Measurements from ENCODE around the gene STX16. TPM values are rescaled to one million over a fixed set of nuclear protein-coding genes. Genes with fewer than 3 reads are reported as not detected.

The STX16 gene
- total RNA-seq, 1 experiment from 2014 or later: 89.1 TPM

- H3K27me3 Mint-ChIP-seq (ENCODE audit: low read depth): no peaks in the 10 kb centered on the region; the same call in 1 of the 2 replicates
- H3K27ac Mint-ChIP-seq: no peak overlapping the region
- TF ChIP-seq ZNF532 (CRISPR knock-in tag; IDR thresholded peaks at IDR 0.05; ENCODE audit: borderline replicate concordance): no peak
- no peak for TF ChIP-seq ETV6 (CRISPR knock-in tag; IDR thresholded peaks at IDR 0.05)
- no peak for TF ChIP-seq KAT7 (CRISPR knock-in tag; IDR thresholded peaks at IDR 0.05; ENCODE audit: borderline replicate concordance)
- no peak for TF ChIP-seq SP1 (CRISPR knock-in tag; conservative IDR thresholded peaks at IDR 0.05)
- TF ChIP-seq TP53 (CRISPR knock-in tag; IDR thresholded peaks at IDR 0.05): no peak
- TF ChIP-seq FOXK1 (CRISPR knock-in tag; IDR thresholded peaks at IDR 0.05): no peak
- no peak for TF ChIP-seq NR1H2 (CRISPR knock-in tag; IDR thresholded peaks at IDR 0.05)
- no peak for TF ChIP-seq E2F1 (CRISPR knock-in tag; IDR thresholded peaks at IDR 0.05)
- TF ChIP-seq ATF1 (CRISPR knock-in tag; IDR thresholded peaks at IDR 0.05): no peak
- TF ChIP-seq ZNF317 (CRISPR knock-in tag; IDR thresholded peaks at IDR 0.05; ENCODE audit: borderline replicate concordance, low read depth): no peak
- TF ChIP-seq ZNF281 (CRISPR knock-in tag; IDR thresholded peaks at IDR 0.05): no peak
- no peak for TF ChIP-seq ZNF263 (CRISPR knock-in tag; IDR thresholded peaks at IDR 0.05; ENCODE audit: low read depth)
- TF ChIP-seq ZNF232 (CRISPR knock-in tag; IDR thresholded peaks at IDR 0.05): no peak
- no peak for TF ChIP-seq ZNF512 (CRISPR knock-in tag; IDR thresholded peaks at IDR 0.05; ENCODE audit: borderline replicate concordance)
- TF ChIP-seq EMX1 (CRISPR knock-in tag; IDR thresholded peaks at IDR 0.05): no peak
- TF ChIP-seq ZMAT4 (CRISPR knock-in tag; IDR thresholded peaks at IDR 0.05): no peak
- no peak for TF ChIP-seq GTF2I (CRISPR knock-in tag; conservative IDR thresholded peaks at IDR 0.05)
- no peak for TF ChIP-seq ZNF425 (CRISPR knock-in tag; conservative IDR thresholded peaks at IDR 0.05)
- TF ChIP-seq SMAD3 (CRISPR knock-in tag; IDR thresholded peaks at IDR 0.05; ENCODE audit: borderline replicate concordance): no peak
- DNase-seq (ENCODE audit: low spot score): no peak
- H3K9me3 Mint-ChIP-seq: peaks cover 5% of the 10 kb centered on the region
- H3K4me1 Mint-ChIP-seq: 0 out of 2 replicates have a peak, but pooled peaks cover 2% of the 10 kb centered on the region
- no peak overlapping the region for H3K4me3 Mint-ChIP-seq
- ChIA-PET CTCF (no interaction called here), POLR2A (no interaction called here)
- no peaks in the 10 kb centered on the region for H3K36me3 Mint-ChIP-seq
- ATAC-seq: no peak
Measured at GRCh38 chr20:58627212-58628072, 23.6 kb upstream of the STX16 start.

All from WTC11 (cell line).